NCI-H1694 treated with DMSO at 0.1 percent for 48 hours (cell line): ENCODE measurements around the gene SNPH.
"Not testable (repeated sequence)": the region's sequence is repeated elsewhere in the genome, so short reads cannot be mapped to it uniquely, and the experiment has no call there.

Source experiments
- DNase-seq: peaks from one replicate; lab custom pipeline; 2025; lab: John Stamatoyannopoulos, UW

Gene SNPH

GRCh38 chr20:1266167-1266973, at the start of gene SNPH:
SNPH (plus strand) TSS chr20:1266294; CDS start chr20:1296240, 29,946 bp downstream.
- no peak for DNase-seq

GRCh38 chr20:1216527-1217427, 49.3 kb upstream of the SNPH start:
- DNase-seq = not testable (repeated sequence)

- not testable (repeated sequence) for DNase-seq
Measured at GRCh38 chr20:1222750-1223149, 43.3 kb upstream of the SNPH start.

- DNase-seq = no peak
Measured at GRCh38 chr20:1224205-1224890, 41.7 kb upstream of the SNPH start.

- no peak for DNase-seq
Measured at GRCh38 chr20:1225263-1225782, 40.8 kb upstream of the SNPH start.

- no peak for DNase-seq
Measured at GRCh38 chr20:1225783-1226654, 40.1 kb upstream of the SNPH start, which contains the start of gene RAD21L1. RAD21L1 (plus strand) TSS chr20:1226044; CDS start chr20:1228454, 2,410 bp downstream.

- DNase-seq = no peak
Measured at GRCh38 chr20:1229541-1229940, 36.6 kb upstream of the SNPH start.

- no peak for DNase-seq
Measured at GRCh38 chr20:1232286-1233111, 33.6 kb upstream of the SNPH start.

GRCh38 chr20:1240549-1240948, 25.5 kb upstream of the SNPH start:
- DNase-seq = no peak

- no peak for DNase-seq
Measured at GRCh38 chr20:1241456-1241855, 24.6 kb upstream of the SNPH start.

- DNase-seq = no peak
Measured at GRCh38 chr20:1242099-1242498, 24.0 kb upstream of the SNPH start.

- no peak for DNase-seq
Measured at GRCh38 chr20:1242530-1242929, 23.6 kb upstream of the SNPH start.

- DNase-seq = no peak
Measured at GRCh38 chr20:1245578-1245977, 20.5 kb upstream of the SNPH start.

GRCh38 chr20:1247689-1248088, 18.4 kb upstream of the SNPH start:
- no peak for DNase-seq

GRCh38 chr20:1250282-1250681, 15.8 kb upstream of the SNPH start:
- DNase-seq = not testable (repeated sequence)

GRCh38 chr20:1252416-1252815, 13.7 kb upstream of the SNPH start:
- DNase-seq = no peak

GRCh38 chr20:1254254-1254653, 11.8 kb upstream of the SNPH start:
- no peak for DNase-seq

GRCh38 chr20:1255675-1256074, 10.4 kb upstream of the SNPH start:
- no peak for DNase-seq

GRCh38 chr20:1263853-1264252, 2.2 kb upstream of the SNPH start:
- no peak for DNase-seq

- no peak for DNase-seq
Measured at GRCh38 chr20:1264727-1265126, 1.4 kb upstream of the SNPH start.
